WERI-Rb-1 (cell line): ENCODE data around the gene MRGPRD.
"Not testable (repeated sequence)": the region's sequence is repeated elsewhere in the genome, so short reads cannot be mapped to it uniquely, and the experiment has no call there.

Experiments used
- DNase-seq: peaks from one replicate; pipeline ENCODE4 v3.0.0-alpha.2; 2020
- H3K27ac ChIP-seq: fragments of 250-450 bp; sonication (Bioruptor Pico); 2 replicates; pipeline ENCODE4 v1.5.1; 2020; ENCODE audit warnings: mild to moderate bottlenecking, moderate library complexity
- H3K27me3 ChIP-seq: fragments of 250-450 bp; sonication (Bioruptor Pico); 2 replicates; pipeline ENCODE4 v1.5.1; 2021; ENCODE audit warnings: mild to moderate bottlenecking, low read depth, moderate library complexity; ENCODE audit not compliant: insufficient read depth, severe bottlenecking
- H3K36me3 ChIP-seq: fragments of 250-450 bp; sonication (Bioruptor Pico); 2 replicates; pipeline ENCODE4 v1.5.1; 2020; ENCODE audit warnings: mild to moderate bottlenecking, moderate library complexity
- H3K4me3 ChIP-seq: 2 replicates; pipeline ENCODE4 v1.5.1; 2011; ENCODE audit warnings: low read depth, mild to moderate bottlenecking, control low read depth, low read length
- H3K9me3 ChIP-seq: fragments of 250-450 bp; sonication (Bioruptor Pico); 2 replicates; pipeline ENCODE4 v1.5.1; 2021; ENCODE audit warnings: mild to moderate bottlenecking, moderate library complexity; ENCODE audit not compliant: severe bottlenecking
- TF ChIP-seq, protein P1 (sequence below): IDR thresholded peaks from 2 replicates; pipeline ENCODE4 v1.5.1; 2011; ENCODE audit warnings: low read depth, mild to moderate bottlenecking, control low read depth, inconsistent platforms, low read length

Gene MRGPRD

DNA sequence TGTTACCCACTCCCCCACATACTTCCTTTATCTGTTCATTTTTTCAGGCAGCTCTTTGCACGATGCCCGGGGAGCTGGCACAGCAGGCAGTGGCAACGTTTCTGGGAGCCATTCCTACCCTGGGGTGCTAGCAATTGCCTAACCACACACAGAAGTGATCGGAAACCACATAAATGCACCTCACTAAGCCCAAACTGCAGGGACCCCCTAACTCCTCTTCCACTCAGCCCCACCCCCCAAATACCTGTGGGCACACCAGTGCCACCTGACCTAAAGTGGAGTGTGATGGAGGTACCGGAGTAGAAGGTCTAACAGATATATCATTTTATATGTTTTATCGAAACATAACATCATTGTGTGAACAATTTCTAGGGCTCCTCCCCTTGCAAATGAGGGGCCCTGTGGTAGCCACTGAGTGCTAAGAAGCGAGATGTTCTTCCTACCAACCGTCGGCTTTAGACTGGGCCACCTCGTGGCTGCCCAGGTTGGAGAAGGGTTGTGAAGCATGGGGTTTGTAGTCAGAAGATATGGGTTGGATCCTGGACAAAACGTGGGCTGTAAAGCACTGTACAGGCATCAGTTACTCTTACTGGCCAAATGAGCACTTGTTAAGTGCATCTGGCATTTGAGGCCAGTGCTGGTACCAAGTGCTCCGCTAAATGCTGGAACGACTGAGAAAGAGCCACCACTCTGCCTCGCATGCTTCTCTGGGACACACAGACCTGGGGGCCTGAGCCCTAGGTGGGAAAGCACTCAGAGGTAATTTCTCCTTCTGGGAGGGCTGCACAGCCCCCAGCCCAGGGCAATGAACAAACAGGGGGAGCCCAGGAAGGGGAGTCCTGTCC lies 2.8 kb downstream of the MRGPRD start:
- Histone ChIP-seq H3K27ac (no peak overlapping the region), H3K27me3 (no peaks in the 10 kb centered on the region), H3K36me3 (no peaks in the 10 kb centered on the region), H3K9me3 (peaks cover 3% of the 10 kb centered on the region), H3K4me3 (no peak overlapping the region)
- no peak for DNase-seq
- TF ChIP-seq, protein P1, sequence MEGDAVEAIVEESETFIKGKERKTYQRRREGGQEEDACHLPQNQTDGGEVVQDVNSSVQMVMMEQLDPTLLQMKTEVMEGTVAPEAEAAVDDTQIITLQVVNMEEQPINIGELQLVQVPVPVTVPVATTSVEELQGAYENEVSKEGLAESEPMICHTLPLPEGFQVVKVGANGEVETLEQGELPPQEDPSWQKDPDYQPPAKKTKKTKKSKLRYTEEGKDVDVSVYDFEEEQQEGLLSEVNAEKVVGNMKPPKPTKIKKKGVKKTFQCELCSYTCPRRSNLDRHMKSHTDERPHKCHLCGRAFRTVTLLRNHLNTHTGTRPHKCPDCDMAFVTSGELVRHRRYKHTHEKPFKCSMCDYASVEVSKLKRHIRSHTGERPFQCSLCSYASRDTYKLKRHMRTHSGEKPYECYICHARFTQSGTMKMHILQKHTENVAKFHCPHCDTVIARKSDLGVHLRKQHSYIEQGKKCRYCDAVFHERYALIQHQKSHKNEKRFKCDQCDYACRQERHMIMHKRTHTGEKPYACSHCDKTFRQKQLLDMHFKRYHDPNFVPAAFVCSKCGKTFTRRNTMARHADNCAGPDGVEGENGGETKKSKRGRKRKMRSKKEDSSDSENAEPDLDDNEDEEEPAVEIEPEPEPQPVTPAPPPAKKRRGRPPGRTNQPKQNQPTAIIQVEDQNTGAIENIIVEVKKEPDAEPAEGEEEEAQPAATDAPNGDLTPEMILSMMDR: no peak

DNA sequence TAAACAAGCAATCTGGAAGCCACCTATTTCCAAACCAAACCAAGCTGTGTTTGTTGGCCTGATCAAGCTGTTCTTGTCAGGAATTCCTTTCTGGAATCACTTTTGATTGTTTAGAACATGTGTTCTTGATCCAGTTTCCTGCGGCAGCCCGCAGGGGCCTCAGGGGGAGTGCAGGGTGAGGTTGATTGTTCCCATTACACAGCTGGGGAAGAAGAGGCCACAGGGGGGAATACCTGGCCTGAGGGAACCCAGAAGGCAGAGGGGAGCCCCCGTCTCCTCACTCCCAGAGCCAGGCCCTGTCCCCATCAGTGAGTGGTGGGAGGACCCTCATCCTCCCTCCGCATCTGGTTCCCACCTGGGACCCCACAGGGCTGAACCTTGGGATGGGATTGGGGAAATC lies 4.2 kb downstream of the MRGPRD start:
- Histone ChIP-seq H3K27ac (no peak overlapping the region), H3K4me3 (no peak overlapping the region)
- TF ChIP-seq, protein P1: no peak

DNA sequence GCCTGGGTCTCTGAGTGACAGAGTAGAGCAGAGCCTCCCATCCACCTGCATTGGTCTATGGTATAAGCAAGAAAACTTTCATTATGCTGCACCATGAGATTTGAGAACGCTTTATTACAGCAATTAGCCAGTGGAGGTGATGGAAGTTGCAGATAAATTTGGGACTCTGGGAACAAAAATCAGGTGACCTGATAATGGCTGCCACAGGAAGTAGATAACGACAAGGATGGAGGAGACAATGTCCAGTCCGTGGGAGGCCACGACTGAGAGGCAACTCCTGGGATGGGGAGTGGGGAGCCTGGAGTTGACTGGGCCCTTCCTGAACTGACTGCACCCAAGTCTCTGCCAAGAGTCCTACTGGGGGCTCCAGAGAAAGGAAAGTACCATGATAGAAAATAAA lies 4.7 kb downstream of the MRGPRD start:
- Histone ChIP-seq H3K27me3 (no peaks in the 10 kb centered on the region), H3K36me3 (no peaks in the 10 kb centered on the region), H3K27ac (no peak overlapping the region), H3K9me3 (peaks cover 3% of the 10 kb centered on the region), H3K4me3 (no peak overlapping the region)
- no peak for DNase-seq
- TF ChIP-seq, protein P1: no peak

More for the DNA sequence above, 4.2 kb downstream of the MRGPRD start:
- Histone ChIP-seq H3K36me3 (no peaks in the 10 kb centered on the region), H3K27me3 (no peaks in the 10 kb centered on the region), H3K9me3 (peaks cover 3% of the 10 kb centered on the region)
- DNase-seq: no peak

DNA sequence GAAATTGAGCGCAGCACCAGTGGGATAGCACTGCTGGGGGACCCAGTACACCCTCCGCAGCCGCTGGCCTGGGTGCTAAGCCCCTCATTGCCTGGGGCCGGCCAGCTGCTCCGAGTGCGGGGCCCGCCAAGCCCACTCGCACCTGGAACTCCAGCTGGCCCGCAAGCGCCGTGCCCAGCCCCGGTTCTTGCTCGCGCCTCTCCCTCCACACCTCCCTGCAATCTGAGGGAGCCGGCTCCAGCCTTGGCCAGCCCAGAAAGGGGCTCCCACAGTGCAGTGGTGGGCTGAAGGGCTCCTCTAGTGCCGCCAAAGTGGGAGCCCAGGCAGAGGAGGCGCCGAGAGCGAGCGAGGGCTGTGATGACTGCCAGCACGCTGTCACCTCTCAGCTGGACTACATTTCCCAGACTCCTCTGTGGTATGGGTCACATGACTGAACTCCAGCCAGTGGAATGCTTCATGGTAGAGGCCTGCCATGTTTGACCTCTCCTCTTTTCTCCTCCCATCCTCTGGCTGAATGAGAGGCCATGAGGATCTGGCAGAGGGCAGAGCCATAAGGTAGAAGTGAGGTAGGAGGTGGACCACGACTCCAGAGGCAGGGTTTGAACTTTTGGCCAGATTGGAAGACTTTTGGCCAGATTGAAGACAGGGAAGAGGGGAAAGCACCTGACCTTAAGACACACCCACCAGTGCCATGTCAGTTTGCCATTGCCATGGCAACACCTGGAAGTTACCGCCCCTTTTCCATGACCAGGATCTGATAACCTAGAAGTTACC lies 6.2 kb downstream of the MRGPRD start:
- no peak for DNase-seq
- TF ChIP-seq, protein P1: no peak
- no peaks in the 10 kb centered on the region for H3K27me3 ChIP-seq
- peaks cover 3% of the 10 kb centered on the region for H3K9me3 ChIP-seq
- H3K4me3 ChIP-seq: no peak overlapping the region
- no peaks in the 10 kb centered on the region for H3K36me3 ChIP-seq
- H3K27ac ChIP-seq: no peak overlapping the region

DNA sequence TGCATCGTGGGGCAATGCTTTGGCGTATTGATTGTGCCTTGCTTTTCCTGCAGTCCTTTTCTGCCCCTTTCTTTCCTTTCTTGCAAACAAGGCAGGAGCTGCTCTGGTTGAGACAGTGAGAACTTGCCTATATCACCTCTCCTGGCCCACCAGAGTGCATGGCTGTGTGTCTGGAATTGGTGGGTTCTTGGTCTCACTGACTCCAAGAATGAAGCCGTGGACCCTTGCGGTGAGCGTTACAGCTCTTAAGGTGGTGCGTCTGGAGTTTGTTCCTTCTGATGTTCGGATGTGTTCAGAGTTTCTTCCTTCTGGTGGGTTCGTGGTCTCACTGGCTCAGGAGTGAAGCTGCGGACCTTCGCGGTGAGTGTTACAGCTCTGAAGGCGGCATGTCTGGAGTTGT lies 7.1 kb downstream of the MRGPRD start:
- not testable (repeated sequence) for H3K4me3 ChIP-seq, H3K27me3 ChIP-seq

DNA sequence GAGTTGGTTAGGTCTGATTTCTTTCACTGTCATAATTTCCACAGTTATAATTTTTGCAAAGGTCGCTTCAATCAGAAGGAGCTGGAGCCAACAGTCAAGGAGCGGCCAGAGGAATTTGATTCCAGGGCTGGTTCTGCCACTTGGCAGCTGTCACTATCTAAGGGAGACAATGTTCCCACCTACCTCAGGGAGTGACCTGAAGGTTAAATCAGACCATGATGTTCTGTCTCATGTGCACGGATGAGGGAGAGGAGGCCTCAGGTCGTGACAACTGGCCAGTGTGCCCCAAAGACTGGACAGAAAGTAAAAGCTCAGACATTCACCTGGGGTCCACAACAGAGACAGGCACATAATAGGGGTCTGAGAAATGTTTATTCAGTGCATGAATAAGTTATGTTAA lies 7.6 kb downstream of the MRGPRD start:
- Histone ChIP-seq H3K27ac (no peak overlapping the region), H3K27me3 (no peaks in the 10 kb centered on the region), H3K36me3 (no peaks in the 10 kb centered on the region), H3K4me3 (no peak overlapping the region), H3K9me3 (peaks cover 3% of the 10 kb centered on the region)
- no peak for DNase-seq
- TF ChIP-seq, protein P1: no peak

More for the DNA sequence above, 7.1 kb downstream of the MRGPRD start:
- DNase-seq, H3K27ac ChIP-seq, H3K9me3 ChIP-seq, H3K36me3 ChIP-seq: not testable (repeated sequence)
